Activated CD4-positive, alpha-beta T cell treated with anti-CD3 and anti-CD28 coated beads, Interleukin-2, Interleukin-6, amounts not matched to agents 100 ng/mL and 50 ng/mL, durations not matched to agents 16 hours and 8 hours (primary cell): ENCODE measurements around the gene DZANK1.
"Not testable (repeated sequence)": the region's sequence is repeated elsewhere in the genome, so short reads cannot be mapped to it uniquely, and the experiment has no call there.

Source experiments
- DNase-seq: peaks from one replicate; pipeline ENCODE4 v3.0.0-alpha.2; 2020

The DZANK1 gene

GRCh38 chr20:18372296-18372695, 94.5 kb downstream of the DZANK1 start:
- no peak for DNase-seq

GRCh38 chr20:18364768-18365167, 102.1 kb downstream of the DZANK1 start:
- no peak for DNase-seq

GRCh38 chr20:18363708-18364107, 103.1 kb downstream of the DZANK1 start:
- DNase-seq: no peak

GRCh38 chr20:18362916-18363315, 103.9 kb downstream of the DZANK1 start:
- DNase-seq: no peak

- DNase-seq: no peak
Observed at GRCh38 chr20:18361678-18362077, 105.2 kb downstream of the DZANK1 start.

GRCh38 chr20:18360635-18361034, 106.2 kb downstream of the DZANK1 start:
- peak; percentile 10 for DNase-seq

- DNase-seq: no peak
Observed at GRCh38 chr20:18359854-18360253, 107.0 kb downstream of the DZANK1 start.

- DNase-seq: not testable (repeated sequence)
Observed at GRCh38 chr20:18349749-18350148, 117.1 kb downstream of the DZANK1 start.
